Natural killer cell (primary cell): ENCODE measurements around the gene ZNF862. TPM values are rescaled to one million over a fixed set of nuclear protein-coding genes. Genes with fewer than 3 reads are reported as not detected.

Experiments
- ATAC-seq, 3 donors: fragments of 150-1000 bp in 2 of 3; fragments of 200-7000 bp in 1 of 3; cut with Tn5 transposase; 1 replicate in 1 of 3; 2 replicates in 2 of 3; pipeline ENCODE4 v1.10.0; 2021; ENCODE audit warnings: mild to moderate bottlenecking in 2 of 3, moderate library complexity in 2 of 3
- DNase-seq, 2 donors: peaks; one replicate each; pipeline versions ENCODE4 v3.0.0 to v3.0.0-alpha.2; 2013 to 2021; ENCODE audit warnings: mixed read lengths in 1 of 2
- H3K27ac ChIP-seq: one replicate; pipeline ENCODE4 v1.5.1; 2013; ENCODE audit warnings: mild to moderate bottlenecking, low read length
- H3K27me3 ChIP-seq: one replicate; pipeline ENCODE4 v1.6.1; 2013; ENCODE audit warnings: low read length; ENCODE audit not compliant: control insufficient read depth, insufficient read depth
- H3K36me3 ChIP-seq: one replicate; pipeline ENCODE4 v1.6.1; 2013; ENCODE audit warnings: low read length; ENCODE audit not compliant: control insufficient read depth, insufficient read depth
- H3K4me1 ChIP-seq: one replicate; pipeline ENCODE4 v1.6.1; 2013; ENCODE audit warnings: low read length; ENCODE audit not compliant: control insufficient read depth, insufficient read depth
- H3K4me3 ChIP-seq: one replicate; pipeline ENCODE4 v1.5.1; 2013; ENCODE audit warnings: low read length
- H3K9me3 ChIP-seq: one replicate; pipeline ENCODE4 v1.6.1; 2013; ENCODE audit warnings: low read length; ENCODE audit not compliant: control insufficient read depth, insufficient read depth
- H3K27ac Mint-ChIP-seq, 2 donors: one replicate each; pipeline ENCODE4 v1.8.0; 2022; ENCODE audit warnings: mild to moderate bottlenecking in 2 of 2, mixed read lengths in 2 of 2, moderate library complexity in 1 of 2
- H3K27me3 Mint-ChIP-seq, 2 donors: one replicate each; pipeline ENCODE4 v1.8.0; 2022; ENCODE audit warnings: low read depth in 2 of 2, mixed read lengths in 2 of 2
- H3K36me3 Mint-ChIP-seq: one replicate; pipeline ENCODE4 v1.8.0; 2022; ENCODE audit warnings: mixed read lengths
- H3K4me1 Mint-ChIP-seq, 2 donors: one replicate each; pipeline ENCODE4 v1.8.0; 2022; ENCODE audit warnings: mixed read lengths in 2 of 2
- H3K4me3 Mint-ChIP-seq: one replicate; pipeline ENCODE4 v1.8.0; 2022; ENCODE audit warnings: mild to moderate bottlenecking, moderate library complexity, mixed read lengths
- H3K9me3 Mint-ChIP-seq, 2 donors: one replicate each; pipeline ENCODE4 v1.8.0; 2022; ENCODE audit warnings: mixed read lengths in 2 of 2
- WGBS: methylation state at CpG from one replicate; pipeline ENCODE4 v1.1.7; 2013; ENCODE audit warnings: missing lambda C conversion rate; ENCODE audit not compliant: insufficient coverage; 5-methylcytosine and 5-hydroxymethylcytosine counted together
- intact Hi-C: fragments of 100-400 bp; cut with micrococcal nuclease; formaldehyde crosslinking; loops from one replicate; pipeline ENCODE4 v1.14.2; 2022
- total RNA-seq, 4 donors: library from RNA; stranded (reverse); fragments of 120-200 nt in 1 of 4; gene quantifications; one replicate each; pipeline versions ENCODE4 v1.2.3 to v1.2.4, GENCODE V29; 2013 to 2022
- TF ChIP-seq, protein P1 (sequence below): fragments of 200-600 bp; IDR thresholded peaks from one replicate; pipeline ENCODE4 v1.8.0; 2022; ENCODE audit warnings: antibody characterized with exemption

ZNF862 gene
- total RNA-seq, 3 donors from 2014 or later (not counting 1 experiment from before 2014, with no cell fraction given) = 21.4 to 28.9 (median 21.7) TPM

DNA sequence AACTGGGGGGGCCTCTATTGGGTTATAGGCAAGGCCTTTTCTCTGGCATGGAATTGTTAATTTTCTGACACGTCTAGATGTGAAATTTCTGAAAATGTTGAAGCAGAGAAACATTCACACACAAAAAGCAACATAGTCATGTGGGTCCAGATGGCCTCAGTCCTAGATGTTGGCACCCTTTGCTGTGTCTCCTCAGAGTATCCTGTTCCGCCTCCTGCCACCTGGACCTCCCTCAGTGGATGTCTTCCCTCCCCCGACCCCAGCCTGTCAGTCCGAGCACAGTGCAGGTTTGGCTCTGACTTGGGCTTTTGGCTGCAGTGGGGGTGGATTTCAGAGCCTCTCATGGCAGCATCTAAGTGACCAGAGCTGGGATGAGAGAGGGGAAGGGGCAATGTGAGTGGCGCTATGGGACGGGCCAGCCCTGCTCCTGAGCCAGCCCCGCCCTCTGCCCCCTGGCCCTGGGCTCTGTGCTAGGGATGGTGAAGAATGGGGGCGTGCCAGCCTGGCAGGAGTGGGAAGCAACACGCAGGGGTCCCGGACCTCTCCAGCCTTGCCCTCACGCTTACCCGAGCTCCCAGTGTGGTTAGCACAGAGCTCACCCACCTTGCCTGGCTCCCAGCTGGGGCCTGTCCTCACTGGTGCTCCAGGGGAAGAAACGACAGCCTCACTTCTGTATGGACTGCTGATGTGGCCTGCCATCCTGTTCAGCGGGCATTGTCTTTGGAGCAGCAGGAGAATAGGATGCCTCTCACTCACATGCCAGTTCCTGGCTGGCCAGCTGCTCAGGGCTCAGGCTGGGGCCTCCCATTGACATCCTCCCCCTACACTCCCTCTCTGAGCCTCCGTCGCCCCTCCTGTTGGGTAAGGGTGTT lies 41.8 kb downstream of the ZNF862 start:
- no peaks in the 10 kb centered on the region for H3K27me3 Mint-ChIP-seq
- no peak overlapping the region for H3K4me3 Mint-ChIP-seq
- H3K27ac Mint-ChIP-seq = no peak overlapping the region
- no peak overlapping the region for H3K4me3 ChIP-seq
- WGBS = 96% methylated on average over 13 of the region's 16 CpGs
- TF ChIP-seq, protein P1, sequence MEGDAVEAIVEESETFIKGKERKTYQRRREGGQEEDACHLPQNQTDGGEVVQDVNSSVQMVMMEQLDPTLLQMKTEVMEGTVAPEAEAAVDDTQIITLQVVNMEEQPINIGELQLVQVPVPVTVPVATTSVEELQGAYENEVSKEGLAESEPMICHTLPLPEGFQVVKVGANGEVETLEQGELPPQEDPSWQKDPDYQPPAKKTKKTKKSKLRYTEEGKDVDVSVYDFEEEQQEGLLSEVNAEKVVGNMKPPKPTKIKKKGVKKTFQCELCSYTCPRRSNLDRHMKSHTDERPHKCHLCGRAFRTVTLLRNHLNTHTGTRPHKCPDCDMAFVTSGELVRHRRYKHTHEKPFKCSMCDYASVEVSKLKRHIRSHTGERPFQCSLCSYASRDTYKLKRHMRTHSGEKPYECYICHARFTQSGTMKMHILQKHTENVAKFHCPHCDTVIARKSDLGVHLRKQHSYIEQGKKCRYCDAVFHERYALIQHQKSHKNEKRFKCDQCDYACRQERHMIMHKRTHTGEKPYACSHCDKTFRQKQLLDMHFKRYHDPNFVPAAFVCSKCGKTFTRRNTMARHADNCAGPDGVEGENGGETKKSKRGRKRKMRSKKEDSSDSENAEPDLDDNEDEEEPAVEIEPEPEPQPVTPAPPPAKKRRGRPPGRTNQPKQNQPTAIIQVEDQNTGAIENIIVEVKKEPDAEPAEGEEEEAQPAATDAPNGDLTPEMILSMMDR = no peak
- H3K9me3 ChIP-seq = no peaks in the 10 kb centered on the region
- peaks cover 2% of the 10 kb centered on the region for H3K36me3 ChIP-seq
- no peaks in the 10 kb centered on the region for H3K27me3 ChIP-seq
- ATAC-seq (no peak), DNase-seq (peak in 1 of 2 donors; percentile 2)
- H3K36me3 Mint-ChIP-seq = no peaks in the 10 kb centered on the region
- peaks cover 9% of the 10 kb centered on the region for H3K4me1 ChIP-seq
- no peaks in the 10 kb centered on the region for H3K9me3 Mint-ChIP-seq
- intact Hi-C loops = no loop called here
- no peak overlapping the region for H3K27ac ChIP-seq
- H3K4me1 Mint-ChIP-seq = peaks cover 14 to 24% of the 10 kb centered on the region in 2 donors

DNA sequence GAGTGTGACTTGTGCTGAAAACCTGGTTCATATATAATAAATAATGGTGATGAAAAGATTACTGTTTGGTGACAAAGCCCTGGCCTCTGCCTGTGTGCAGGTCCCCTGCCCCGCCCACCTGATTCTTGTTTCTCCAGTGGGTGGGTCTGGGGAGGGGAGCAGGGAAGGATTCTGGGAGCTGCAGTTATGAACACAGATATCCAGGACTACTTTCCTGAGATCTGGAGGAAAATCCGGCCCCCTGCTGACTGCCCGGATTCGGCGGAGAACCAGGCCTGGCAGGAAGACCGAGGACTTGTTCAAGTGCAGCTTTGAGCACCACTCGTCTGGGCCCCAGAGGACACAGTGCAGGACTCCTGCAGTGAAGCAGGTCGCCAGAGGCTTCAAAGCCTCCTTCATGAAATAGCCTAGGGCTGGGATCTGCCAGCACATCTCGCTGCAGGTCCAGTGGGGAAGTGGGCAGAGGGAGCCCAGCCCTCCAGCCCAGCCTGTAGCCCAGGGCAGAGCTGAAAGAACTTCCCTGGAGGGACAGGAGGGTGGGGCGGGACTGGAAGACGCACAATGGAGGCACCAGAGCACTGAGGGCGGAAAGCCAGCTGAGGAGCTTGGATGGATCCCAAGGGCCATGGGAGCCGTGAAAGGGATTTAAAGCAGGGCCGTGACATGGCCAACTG lies 42.6 kb downstream of the ZNF862 start:
- intact Hi-C loops = no loop called here

DNA sequence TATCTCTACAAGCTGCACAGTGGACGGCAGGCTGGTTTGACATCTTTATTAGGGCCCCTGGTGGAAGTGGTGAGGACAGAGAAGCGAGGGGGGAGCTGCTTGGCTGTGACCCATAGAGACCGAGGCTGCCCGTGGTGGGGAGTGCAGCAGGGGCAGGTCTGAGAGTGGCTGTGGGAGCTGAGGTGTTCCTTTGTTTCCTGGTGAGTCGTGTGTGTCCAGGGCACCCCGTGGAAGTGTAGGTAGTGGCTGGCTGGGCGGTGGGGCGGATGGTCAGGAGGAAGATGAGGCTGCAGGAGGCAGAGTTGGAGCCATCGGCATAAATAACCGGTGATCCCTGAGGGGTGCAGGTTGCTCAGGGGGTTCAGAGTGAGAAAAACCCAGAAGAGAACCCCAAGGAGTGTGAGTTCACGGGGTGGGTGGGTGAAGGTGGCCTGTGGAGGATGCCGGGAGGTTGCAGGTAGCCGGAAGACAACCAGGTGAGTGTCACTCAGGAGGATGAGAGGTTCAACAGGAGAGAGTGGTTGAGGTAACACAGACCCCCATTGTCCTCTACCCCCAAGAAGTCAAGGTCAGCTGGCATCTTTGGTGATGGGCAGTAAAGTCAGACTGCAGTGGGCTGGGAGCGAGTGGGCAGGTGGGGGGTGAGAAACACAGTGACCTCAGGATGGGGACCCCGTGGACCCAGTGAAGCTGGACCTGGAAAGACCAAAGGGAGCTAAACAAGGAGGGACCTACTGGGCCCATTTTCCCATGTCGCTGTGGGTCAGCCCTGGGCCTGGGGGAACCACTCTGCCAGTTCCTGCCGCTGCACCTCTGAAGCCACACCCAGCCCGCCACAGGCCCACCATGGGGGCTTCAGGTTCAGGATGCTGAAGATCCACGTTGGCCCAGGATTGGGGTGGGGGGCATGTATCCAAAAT lies 43.4 kb downstream of the ZNF862 start:
- no peak overlapping the region for H3K27ac ChIP-seq
- H3K9me3 ChIP-seq = no peaks in the 10 kb centered on the region
- H3K27me3 ChIP-seq = no peaks in the 10 kb centered on the region
- Mint-ChIP-seq H3K9me3 (no peaks in the 10 kb centered on the region), H3K4me3 (no peak overlapping the region), H3K27me3 (no peaks in the 10 kb centered on the region), H3K27ac (no peak overlapping the region), H3K36me3 (no peaks in the 10 kb centered on the region), H3K4me1 (peaks cover 6 to 15% of the 10 kb centered on the region in 2 donors)
- TF ChIP-seq, protein P1 = no peak
- peaks cover 7% of the 10 kb centered on the region for H3K4me1 ChIP-seq
- peak in 1 of 2 donors; percentile 1 for DNase-seq
- WGBS = 86% methylated on average over 19 of the region's 19 CpGs
- no peak overlapping the region for H3K4me3 ChIP-seq
- intact Hi-C loops = no loop called here
- peaks cover 2% of the 10 kb centered on the region for H3K36me3 ChIP-seq
- ATAC-seq = no peak

More for the DNA sequence above, 42.6 kb downstream of the ZNF862 start:
- TF ChIP-seq, protein P1 = no peak
- Histone ChIP-seq H3K36me3 (peaks cover 2% of the 10 kb centered on the region), H3K9me3 (no peaks in the 10 kb centered on the region), H3K27me3 (no peaks in the 10 kb centered on the region), H3K27ac (no peak overlapping the region), H3K4me1 (peaks cover 7% of the 10 kb centered on the region), H3K4me3 (no peak overlapping the region)
- DNase-seq (no peak), ATAC-seq (no peak)
- Mint-ChIP-seq H3K27me3 (no peaks in the 10 kb centered on the region), H3K4me1 (peaks cover 7 to 16% of the 10 kb centered on the region in 2 donors), H3K4me3 (no peak overlapping the region), H3K36me3 (no peaks in the 10 kb centered on the region), H3K27ac (no peak overlapping the region), H3K9me3 (no peaks in the 10 kb centered on the region)
- WGBS = 95% methylated on average over 14 of the region's 14 CpGs
